ENCODE data around the gene ADAD2.
A peak's percentile ranks its signal among the peaks of the same experiment; 100 is the strongest.

The ADAD2 gene

DNA sequence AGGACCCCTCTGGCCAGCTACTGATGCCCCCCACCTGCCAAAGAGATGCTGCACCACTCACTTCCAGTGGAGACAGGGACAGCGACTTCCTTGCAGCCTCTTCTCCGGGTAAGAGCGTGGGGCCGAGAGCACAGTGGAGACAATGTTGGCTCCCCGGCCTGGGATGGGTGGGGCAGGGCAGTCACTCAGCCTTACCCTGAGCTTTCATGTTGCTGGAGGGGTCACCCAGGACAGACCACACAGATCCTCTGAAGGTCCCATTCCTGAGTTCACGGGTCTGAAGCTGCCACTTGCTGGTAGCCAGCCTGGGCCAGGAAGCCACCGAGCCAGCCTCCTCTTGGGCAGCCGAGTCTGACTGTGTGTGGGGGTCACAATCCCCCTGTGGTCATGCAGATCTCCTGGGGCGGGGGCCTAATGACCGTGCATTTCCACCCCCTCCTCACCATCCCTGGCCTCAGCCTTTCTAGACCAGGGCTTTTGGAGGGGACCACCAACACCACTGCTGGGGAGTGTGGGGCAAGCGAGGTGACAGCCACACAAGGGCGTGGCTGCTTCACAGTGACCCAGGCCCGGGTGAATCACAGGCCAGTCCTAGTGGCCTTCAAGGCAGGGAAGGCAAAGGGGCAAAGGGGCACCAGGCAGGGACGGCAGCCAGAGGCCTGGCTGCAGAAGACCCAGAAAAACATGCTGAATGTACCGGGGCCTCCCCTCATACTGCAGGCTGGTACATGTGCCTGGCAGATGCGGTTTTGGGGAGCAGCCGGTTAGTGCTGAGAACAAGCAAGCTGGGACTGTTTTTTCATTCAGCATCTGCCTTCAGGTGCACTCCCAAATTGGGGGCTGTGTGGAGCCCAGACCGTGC lies 14.5 kb upstream of the ADAD2 start:
- TF ChIP-seq ZNF274 (IDR thresholded peaks at IDR 0.05; ENCODE audit: low read depth, low read length) (no peak), YY1 (IDR thresholded peaks at IDR 0.05; ENCODE audit: insufficient read depth, insufficient read length) (no peak), SUZ12 (IDR thresholded peaks at IDR 0.05; ENCODE audit: extremely low read depth, insufficient read depth, insufficient read length) (no peak)
- Histone ChIP-seq H3K36me3 (ENCODE audit: insufficient read depth, insufficient read length, low read length) (peaks cover 41% of the 10 kb centered on the region), H3K27me3 (ENCODE audit: insufficient read depth, insufficient read length) (no peaks in the 10 kb centered on the region), H3K4me3 (ENCODE audit: insufficient read length, low read depth) (no peak overlapping the region), H3K4me1 (ENCODE audit: insufficient read depth, insufficient read length) (peaks cover 25% of the 10 kb centered on the region), H3K9ac (ENCODE audit: insufficient read length, low read depth) (peak overlapping the region; percentile 57), H3K9me3 (ENCODE audit: insufficient read depth, low read length) (no peaks in the 10 kb centered on the region)
- DNase-seq (ENCODE audit: low read depth, low spot score) = no peak

DNA sequence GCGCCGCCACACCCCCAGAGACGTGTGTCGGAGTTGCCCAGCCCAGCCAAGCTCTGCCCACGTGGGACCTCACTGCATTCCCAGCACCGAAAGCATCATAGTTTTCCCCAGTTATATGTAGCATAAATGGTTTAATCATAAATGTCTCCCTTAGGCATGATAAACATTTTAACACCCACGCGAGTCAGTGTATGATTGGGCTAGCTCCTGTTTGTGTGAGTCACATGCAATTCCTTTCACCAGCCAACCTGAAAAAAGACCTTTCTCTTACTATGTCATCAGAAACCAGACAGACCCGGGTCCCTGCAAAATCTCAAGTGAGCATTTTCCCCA lies 13.2 kb upstream of the ADAD2 start:
- DNase-seq (ENCODE audit: low read depth, low spot score) = no peak
- Histone ChIP-seq H3K36me3 (ENCODE audit: insufficient read depth, insufficient read length, low read length) (peaks cover 53% of the 10 kb centered on the region), H3K27me3 (ENCODE audit: insufficient read depth, insufficient read length) (no peaks in the 10 kb centered on the region), H3K4me1 (ENCODE audit: insufficient read depth, insufficient read length) (peaks cover 24% of the 10 kb centered on the region), H3K4me3 (ENCODE audit: insufficient read length, low read depth) (no peak overlapping the region), H3K9ac (ENCODE audit: insufficient read length, low read depth) (peak overlapping the region; percentile 4), H3K9me3 (ENCODE audit: insufficient read depth, low read length) (no peaks in the 10 kb centered on the region)
- TF ChIP-seq SUZ12 (IDR thresholded peaks at IDR 0.05; ENCODE audit: extremely low read depth, insufficient read depth, insufficient read length) (no peak), YY1 (IDR thresholded peaks at IDR 0.05; ENCODE audit: insufficient read depth, insufficient read length) (no peak), ZNF274 (IDR thresholded peaks at IDR 0.05; ENCODE audit: low read depth, low read length) (no peak)

DNA sequence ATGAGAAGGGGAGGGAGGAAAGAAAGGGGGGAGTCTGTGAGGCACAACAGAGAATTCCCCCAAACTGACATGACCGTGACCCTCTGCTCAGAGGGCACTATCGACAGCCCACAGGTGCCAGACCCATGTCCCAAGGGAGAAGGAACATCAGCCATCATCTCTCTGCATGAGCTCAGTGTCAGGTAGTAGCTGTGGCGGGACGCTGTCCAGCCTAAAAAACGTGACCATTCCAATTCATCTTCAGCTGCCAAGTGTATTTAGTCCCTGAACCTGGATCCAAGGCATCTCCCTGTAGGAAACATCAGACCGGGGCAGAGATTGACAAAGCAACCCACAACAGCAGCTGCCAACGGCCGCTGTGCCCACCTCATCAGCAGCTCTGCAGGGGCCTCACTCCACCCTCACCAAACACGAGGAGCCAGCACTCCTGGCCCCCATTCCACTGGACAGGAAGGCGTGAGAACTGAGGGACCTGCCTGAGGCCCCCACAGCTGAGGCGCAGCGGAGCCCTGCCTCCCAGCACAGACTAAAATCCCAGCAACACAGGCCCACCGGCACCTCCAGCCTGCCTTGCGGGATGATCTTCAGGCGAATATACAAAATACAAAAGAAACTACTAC lies 12.7 kb upstream of the ADAD2 start:
- peaks cover 24% of the 10 kb centered on the region for H3K4me1 ChIP-seq (ENCODE audit: insufficient read depth, insufficient read length)
- H3K9me3 ChIP-seq (ENCODE audit: insufficient read depth, low read length) = no peaks in the 10 kb centered on the region
- peaks cover 59% of the 10 kb centered on the region for H3K36me3 ChIP-seq (ENCODE audit: insufficient read depth, insufficient read length, low read length)
- TF ChIP-seq SUZ12 (IDR thresholded peaks at IDR 0.05; ENCODE audit: extremely low read depth, insufficient read depth, insufficient read length) (no peak), YY1 (IDR thresholded peaks at IDR 0.05; ENCODE audit: insufficient read depth, insufficient read length) (no peak), ZNF274 (IDR thresholded peaks at IDR 0.05; ENCODE audit: low read depth, low read length) (no peak)
- H3K4me3 ChIP-seq (ENCODE audit: insufficient read length, low read depth) = no peak overlapping the region
- DNase-seq (ENCODE audit: low read depth, low spot score) = no peak
- H3K9ac ChIP-seq (ENCODE audit: insufficient read length, low read depth) = no peak overlapping the region
- H3K27me3 ChIP-seq (ENCODE audit: insufficient read depth, insufficient read length) = no peaks in the 10 kb centered on the region

DNA sequence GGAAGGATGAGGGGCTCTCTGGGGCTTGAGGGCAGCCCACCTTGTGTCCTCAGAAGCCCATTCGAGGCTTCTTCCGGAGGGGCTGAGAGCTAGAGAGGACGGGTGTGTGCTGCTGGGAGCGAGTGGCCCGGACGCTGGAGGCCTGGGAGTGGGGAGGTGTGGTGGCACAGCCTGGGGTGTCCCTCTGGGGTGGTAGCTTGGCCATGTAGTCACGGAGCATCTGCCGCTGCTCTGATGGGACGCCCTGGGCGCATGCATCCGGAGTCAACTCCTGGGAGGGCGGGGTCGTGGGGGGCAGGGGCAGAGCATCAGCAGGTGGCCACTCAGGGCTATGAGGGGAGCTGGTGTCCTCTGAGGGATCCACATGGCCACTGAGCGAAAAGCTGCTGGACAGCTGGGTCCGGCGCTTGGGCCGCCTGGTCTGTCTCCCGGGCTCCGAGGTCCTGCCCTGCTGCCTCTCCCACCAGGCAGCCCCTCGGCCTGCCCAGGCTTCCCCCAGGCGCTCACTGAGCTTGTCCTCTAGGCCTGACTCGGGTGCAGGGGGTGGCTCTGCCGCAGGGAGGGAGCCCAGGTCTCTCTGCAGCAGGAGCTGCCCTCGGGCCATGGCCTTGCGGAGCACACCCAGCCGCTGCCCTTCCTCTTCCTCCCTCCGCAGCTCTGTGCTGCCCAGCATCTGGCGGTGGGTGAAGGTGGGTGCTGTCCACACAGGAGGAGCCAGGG lies 11.9 kb upstream of the ADAD2 start:
- Histone ChIP-seq H3K9ac (ENCODE audit: insufficient read length, low read depth) (no peak overlapping the region), H3K4me1 (ENCODE audit: insufficient read depth, insufficient read length) (peaks cover 24% of the 10 kb centered on the region), H3K4me3 (ENCODE audit: insufficient read length, low read depth) (no peak overlapping the region), H3K27me3 (ENCODE audit: insufficient read depth, insufficient read length) (no peaks in the 10 kb centered on the region), H3K36me3 (ENCODE audit: insufficient read depth, insufficient read length, low read length) (peaks cover 67% of the 10 kb centered on the region), H3K9me3 (ENCODE audit: insufficient read depth, low read length) (no peaks in the 10 kb centered on the region)
- TF ChIP-seq YY1 (IDR thresholded peaks at IDR 0.05; ENCODE audit: insufficient read depth, insufficient read length) (no peak), SUZ12 (IDR thresholded peaks at IDR 0.05; ENCODE audit: extremely low read depth, insufficient read depth, insufficient read length) (no peak), ZNF274 (IDR thresholded peaks at IDR 0.05; ENCODE audit: low read depth, low read length) (no peak)
- no peak for DNase-seq (ENCODE audit: low read depth, low spot score)

DNA sequence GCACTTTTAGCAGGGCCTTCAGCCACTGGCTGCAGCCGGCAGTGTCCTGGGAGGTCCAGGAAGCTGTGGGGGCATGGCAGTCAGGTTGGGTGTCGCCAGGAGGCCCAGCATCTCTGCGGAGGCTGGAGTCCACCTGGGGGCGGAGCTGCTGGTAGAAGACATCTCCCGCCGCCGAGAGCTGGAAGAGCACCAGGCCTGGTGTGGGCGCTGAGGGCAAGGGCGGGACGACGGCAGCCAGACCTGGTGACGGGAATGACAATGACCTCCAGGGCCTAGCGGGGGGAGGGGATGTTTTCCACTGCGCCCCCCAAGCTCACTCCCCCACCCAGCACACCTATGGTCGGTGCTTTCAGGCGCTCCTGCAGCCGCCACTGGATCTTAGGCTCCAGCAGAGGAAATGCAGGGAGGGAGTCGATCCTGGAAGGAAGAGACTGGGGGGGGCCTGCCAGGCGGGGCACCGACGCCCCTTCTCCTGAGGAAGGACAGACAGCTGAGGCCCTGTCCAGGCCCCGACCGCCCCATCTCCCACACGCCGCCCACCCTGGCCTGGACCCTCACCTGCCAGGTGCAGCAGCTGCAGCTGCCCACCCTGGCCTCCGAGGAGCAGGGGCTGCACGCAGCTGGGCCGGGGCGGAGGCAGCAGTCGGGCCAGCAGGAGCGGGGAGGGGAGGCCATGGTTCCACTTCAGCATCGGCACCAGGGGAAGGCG lies 11.2 kb upstream of the ADAD2 start:
- H3K4me1 ChIP-seq (ENCODE audit: insufficient read depth, insufficient read length) = peaks cover 24% of the 10 kb centered on the region
- peaks cover 74% of the 10 kb centered on the region for H3K36me3 ChIP-seq (ENCODE audit: insufficient read depth, insufficient read length, low read length)
- H3K27me3 ChIP-seq (ENCODE audit: insufficient read depth, insufficient read length) = no peaks in the 10 kb centered on the region
- no peak for DNase-seq (ENCODE audit: low read depth, low spot score)
- no peak for TF ChIP-seq YY1 (IDR thresholded peaks at IDR 0.05; ENCODE audit: insufficient read depth, insufficient read length)
- TF ChIP-seq SUZ12 (IDR thresholded peaks at IDR 0.05; ENCODE audit: extremely low read depth, insufficient read depth, insufficient read length) = no peak
- H3K4me3 ChIP-seq (ENCODE audit: insufficient read length, low read depth) = no peak overlapping the region
- no peak overlapping the region for H3K9ac ChIP-seq (ENCODE audit: insufficient read length, low read depth)
- H3K9me3 ChIP-seq (ENCODE audit: insufficient read depth, low read length) = no peaks in the 10 kb centered on the region

DNA sequence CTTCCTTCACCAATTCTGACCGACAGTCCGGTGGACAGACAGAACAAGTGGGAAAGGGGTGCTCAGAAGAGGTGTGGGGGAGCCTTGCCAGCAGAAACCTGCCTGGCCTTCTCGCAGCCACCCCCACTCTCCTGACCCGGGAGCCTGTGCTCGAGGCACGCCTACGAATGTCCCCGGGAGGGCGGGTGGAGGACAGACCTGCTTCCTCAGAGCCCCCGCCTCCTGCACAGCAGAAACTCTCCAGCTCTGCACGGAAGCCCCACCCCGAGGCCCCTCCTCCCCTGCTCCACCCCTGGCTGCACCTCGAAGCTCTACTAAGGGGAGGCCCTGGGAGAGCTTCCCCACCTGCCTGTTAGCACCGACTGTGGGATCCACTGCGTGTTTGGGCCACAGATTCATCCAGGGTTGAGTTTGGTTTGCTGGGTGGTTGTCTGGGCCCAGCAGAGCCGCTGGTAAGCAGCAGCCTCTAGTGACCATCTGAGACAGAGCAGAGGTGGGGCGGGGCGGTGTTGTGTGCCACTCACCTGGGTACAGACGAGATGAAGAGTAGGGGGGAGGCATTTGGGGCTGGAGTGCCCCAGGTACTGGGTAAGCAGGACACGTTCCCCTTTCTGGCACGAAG lies 10.3 kb upstream of the ADAD2 start:
- no peak for DNase-seq (ENCODE audit: low read depth, low spot score)
- Histone ChIP-seq H3K9ac (ENCODE audit: insufficient read length, low read depth) (peak overlapping the region; percentile 46), H3K4me3 (ENCODE audit: insufficient read length, low read depth) (no peak overlapping the region), H3K4me1 (ENCODE audit: insufficient read depth, insufficient read length) (peaks cover 21% of the 10 kb centered on the region), H3K36me3 (ENCODE audit: insufficient read depth, insufficient read length, low read length) (peaks cover 82% of the 10 kb centered on the region), H3K27me3 (ENCODE audit: insufficient read depth, insufficient read length) (no peaks in the 10 kb centered on the region), H3K9me3 (ENCODE audit: insufficient read depth, low read length) (no peaks in the 10 kb centered on the region)
- no peak for TF ChIP-seq SUZ12 (IDR thresholded peaks at IDR 0.05; ENCODE audit: extremely low read depth, insufficient read depth, insufficient read length)
- TF ChIP-seq YY1 (IDR thresholded peaks at IDR 0.05; ENCODE audit: insufficient read depth, insufficient read length) = no peak
- no peak for TF ChIP-seq ZNF274 (IDR thresholded peaks at IDR 0.05; ENCODE audit: low read depth, low read length)

Data from NT2/D1 (cell line).